NCI-H526 (cell line): Measurements from ENCODE around the gene LRRC4.

Experiments used
- DNase-seq, 2 experiments: peaks; one replicate each; lab custom pipeline; 2025; lab: John Stamatoyannopoulos, UW

Gene LRRC4

DNA sequence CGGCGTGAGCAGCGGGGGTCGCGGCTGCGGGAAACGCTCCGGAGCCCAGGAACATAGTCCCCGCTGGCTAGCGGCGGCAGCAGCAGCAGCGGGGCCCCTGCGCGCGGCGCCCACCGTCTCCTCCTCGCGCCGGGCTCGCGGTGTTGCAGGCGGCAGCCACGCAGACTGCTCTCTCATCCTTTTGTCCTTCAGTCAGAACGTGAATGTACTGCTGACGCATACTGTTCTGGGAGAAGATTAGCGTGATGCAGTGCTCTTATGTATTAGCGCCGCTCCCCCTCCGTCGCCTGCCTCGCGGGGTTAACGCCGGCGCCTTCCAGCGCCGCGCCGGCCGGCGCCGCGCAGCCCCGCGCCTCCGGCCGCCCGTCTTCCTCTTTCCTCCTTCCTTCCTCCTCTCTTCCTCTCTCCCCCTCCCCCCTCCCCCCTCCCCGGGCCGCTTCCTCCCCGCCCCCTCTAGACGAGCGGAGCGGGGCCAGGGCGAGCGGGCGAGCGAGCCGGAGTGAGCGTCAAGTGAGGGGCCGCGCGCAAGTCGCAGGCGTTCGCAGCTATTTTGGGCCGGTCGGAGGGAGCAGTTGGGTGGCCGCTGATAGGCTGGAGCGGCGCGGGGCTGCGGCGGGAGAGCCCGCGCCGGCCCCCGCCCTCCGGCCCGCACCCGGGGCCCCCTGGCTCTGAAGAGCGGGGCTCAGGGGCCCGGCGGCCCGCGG is 816 bp upstream of the LRRC4 start:
- DNase-seq = peak; percentile 61 to 80

GRCh38 chr7:128030263-128030653 is 979 bp downstream of the LRRC4 start:
- no peak for DNase-seq

DNA sequence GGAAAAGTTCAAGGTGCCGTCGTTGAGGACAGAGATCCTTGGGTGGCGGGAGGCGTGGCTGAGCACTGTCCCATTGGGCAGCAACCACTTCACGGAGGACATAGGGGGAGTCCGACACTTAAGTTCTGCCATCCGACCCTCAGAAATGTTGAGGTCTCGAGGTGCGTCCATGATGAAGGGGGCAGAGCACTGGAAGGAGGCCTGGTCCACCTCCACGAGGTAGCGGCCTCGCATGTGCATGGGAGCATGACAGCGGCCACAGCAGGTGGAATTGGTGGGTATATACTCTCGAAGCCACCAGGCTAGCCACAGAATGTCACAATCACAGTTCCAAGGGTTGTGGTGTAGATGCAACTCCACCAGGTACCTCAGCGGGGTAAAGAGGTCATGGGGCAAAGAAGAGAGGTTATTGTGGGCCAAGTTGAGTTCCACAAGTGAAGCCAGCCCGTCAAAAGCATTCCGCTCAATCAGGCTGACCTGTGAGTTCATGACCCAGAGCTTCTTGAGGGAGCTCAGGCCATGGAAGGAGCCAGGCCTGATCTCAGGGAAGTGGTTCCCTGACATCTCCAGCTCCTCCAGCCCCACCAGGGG is 1.7 kb downstream of the LRRC4 start:
- no peak for DNase-seq

DNA sequence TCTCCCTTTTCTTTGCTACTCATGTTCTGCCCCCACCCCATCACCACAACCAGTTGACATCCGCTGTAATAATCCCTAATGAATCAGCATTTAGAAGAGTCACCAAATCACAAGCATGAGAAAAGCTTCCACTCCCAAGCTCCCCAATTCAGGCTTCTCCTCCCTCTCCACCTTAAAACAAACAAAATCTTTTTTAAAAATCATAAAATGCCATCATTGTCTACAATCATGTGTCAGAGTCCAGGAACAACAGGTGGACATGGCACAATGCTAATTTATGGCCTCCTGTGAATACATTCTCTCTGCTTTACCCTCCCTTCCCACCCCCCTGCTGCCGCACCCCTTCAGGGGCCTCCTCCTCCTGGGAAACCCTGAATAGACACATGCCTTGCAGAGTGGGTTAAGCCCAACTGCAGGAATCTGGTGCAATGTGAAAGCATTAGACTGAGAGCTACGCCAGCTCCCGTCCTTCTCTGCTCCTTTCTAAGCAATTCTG is 3.7 kb downstream of the LRRC4 start:
- peak in 1 of 2 experiments; percentile 24 for DNase-seq

DNA sequence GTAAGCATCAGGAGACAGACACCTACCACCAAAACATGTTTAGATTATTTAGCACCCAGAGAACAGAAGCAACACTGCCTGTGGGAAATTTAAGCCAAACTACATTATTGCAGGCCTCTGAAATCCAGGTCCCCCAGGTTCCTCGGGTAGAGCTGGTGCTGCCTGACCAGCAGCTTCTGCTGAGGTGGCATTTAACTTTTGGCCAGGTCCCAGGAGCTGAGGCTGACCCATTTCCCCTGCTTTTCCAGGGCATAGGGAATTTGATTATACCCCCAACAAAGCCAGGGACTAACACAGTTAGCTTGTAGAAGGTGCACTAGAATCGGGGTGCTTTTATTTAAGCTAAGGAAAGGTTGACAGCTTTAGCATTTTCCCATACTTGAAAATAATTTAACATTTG is 4.7 kb downstream of the LRRC4 start:
- no peak for DNase-seq

- no peak for DNase-seq
Observed at GRCh38 chr7:128025819-128026218, 5.4 kb downstream of the LRRC4 start.

- DNase-seq = no peak
Observed at GRCh38 chr7:128025380-128025779, 5.9 kb downstream of the LRRC4 start.

- DNase-seq = no peak
Observed at GRCh38 chr7:128024151-128024550, 7.1 kb downstream of the LRRC4 start.

- no peak for DNase-seq
Observed at GRCh38 chr7:128022631-128023532, 8.4 kb downstream of the LRRC4 start.

- no peak for DNase-seq
Observed at GRCh38 chr7:128021366-128021765, 9.9 kb downstream of the LRRC4 start.

- no peak for DNase-seq
Observed at GRCh38 chr7:128020159-128020558, 11.1 kb downstream of the LRRC4 start.

GRCh38 chr7:128019288-128019687 is 11.9 kb downstream of the LRRC4 start:
- DNase-seq = no peak

DNA sequence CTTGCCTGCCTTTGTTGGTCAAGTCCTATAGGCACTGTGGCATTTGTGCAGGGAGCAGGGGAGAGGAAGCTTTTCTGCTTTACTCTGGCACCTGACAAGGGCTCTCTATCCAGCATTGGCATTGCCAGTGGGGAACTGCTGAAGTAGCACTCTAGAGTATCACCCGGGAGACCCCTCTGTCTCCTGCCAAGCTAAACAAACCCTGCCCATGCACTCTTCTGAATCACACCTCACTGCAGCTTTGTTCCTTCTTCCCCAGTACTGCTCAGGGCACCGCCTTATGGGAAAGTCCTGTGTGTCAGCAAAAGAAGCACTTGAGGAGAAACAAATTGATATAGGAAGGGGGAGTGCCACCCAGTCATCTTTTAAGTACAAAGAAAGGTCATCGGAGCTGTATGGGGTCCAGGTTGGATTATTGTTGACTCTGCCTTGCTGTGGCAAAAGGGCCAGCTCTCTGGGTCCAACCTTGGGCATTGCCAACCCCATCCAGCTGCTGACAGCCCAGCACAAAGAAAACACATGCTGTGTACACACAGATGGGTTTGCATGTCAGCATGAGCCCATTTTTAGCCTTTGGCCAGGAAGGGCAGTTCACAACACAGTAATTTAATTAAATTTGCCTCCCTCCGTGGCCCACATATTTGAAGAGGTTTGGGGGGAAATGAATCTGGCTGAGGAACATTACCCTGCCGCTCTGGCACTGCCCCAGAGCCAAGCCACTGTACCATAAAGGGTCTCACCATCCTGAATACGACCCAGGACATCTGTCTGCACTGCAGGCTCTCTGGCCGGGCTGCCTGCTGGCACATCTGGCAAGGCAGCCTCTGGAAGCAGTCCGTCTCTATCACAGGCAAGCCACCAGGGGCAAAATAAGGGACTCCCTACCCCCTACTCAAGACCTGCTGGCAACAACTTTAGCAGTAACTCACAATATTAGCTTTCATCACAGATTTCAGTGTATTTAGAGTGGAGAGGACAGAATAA is 13.1 kb downstream of the LRRC4 start:
- DNase-seq = no peak

DNA sequence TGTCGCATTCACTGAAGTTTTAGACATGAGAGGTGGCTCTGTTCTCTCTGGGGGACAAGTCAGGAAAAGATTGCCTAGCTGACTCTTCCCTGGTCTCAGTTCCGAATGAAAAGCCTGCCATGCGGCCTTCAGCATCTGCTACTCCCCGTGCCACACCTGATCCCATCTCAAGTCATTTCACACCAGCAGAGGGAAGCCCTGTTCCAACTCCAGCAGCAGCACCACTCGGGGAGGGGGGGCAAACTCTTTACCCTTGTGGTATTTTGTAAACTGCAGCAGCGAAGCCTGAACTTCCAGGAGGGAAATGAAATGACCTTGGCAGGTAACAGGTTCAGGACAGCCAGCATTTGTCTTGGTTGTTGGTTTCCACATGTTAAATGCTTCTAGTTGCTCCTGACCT is 13.8 kb downstream of the LRRC4 start:
- no peak for DNase-seq

- no peak for DNase-seq
Observed at GRCh38 chr7:128014811-128015210, 16.4 kb downstream of the LRRC4 start.

DNA sequence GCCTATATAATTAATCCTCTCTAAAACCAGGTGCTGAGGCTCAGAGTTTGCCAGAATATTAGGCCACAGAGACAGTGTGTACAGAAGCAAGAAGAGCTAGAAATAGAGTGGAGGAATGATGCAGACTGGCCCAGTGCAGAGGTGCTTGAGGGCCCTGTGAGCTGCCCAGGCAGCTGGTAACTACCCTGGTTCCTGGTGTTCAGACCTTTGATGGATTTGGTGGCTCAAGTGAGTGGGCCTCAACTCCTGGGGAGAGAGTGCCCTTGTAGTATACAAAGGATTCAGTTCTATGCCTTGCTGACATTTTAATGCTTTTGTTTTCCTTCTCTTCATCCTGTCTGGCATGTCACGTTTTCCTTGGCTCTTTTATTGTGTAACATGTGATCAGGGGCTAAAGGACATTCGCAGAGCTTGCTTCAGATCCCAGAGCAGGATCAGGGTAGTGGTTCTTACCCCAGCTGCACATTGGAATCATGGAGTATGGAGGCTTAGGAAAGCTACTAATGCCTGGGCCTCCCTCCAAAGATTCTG is 20.0 kb downstream of the LRRC4 start:
- DNase-seq = no peak

- no peak for DNase-seq
Observed at GRCh38 chr7:128010391-128011127, 20.7 kb downstream of the LRRC4 start.

DNA sequence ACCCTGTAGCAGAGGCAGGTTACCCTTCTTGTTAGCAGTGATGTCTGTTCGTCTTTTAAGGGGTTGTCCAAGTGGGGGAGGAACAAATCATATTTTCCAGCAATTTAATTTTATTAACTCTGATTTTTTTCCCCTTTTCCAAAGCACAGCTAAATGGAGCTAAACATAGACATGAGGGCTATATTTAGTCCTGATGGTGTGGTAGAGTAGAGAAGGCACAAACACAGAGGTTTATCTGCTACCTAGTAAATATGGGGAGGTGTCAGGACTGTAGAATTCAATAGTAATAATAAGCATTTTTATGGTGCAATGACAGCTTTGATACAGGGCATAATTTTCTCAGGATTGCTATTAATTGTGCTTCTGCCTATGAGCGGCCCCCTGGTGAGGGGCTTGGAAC is 22.5 kb downstream of the LRRC4 start:
- no peak for DNase-seq

DNA sequence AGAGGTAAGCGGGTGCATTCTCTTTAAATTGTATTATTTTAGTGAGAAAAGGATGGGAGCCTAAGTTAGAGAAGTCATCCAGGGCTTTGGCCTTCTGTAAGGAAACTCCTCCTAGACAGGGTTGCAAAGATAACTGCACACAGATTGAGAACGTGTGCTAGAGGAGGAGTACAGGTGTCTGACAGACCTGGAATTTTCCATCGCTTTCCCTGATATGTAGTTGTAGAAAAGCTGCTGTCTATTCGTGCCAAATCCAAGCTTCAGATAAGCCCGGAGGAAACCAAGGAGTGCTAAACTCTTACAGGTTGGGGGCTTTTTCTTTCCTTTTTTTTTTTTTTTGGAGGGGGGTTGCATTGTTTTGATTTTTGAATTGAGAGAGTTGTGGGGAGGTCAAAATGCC is 23.1 kb downstream of the LRRC4 start:
- DNase-seq = no peak

- DNase-seq = no peak
Observed at GRCh38 chr7:128007303-128007680, 23.9 kb downstream of the LRRC4 start.
